Limb (tissue), 2 donors: ENCODE data around the gene CKAP5.
"Not testable (repeated sequence)": the region's sequence is repeated elsewhere in the genome, so short reads cannot be mapped to it uniquely, and the experiment has no call there.

Experiments used
- DNase-seq, 2 donors: peaks; one replicate each; pipeline ENCODE4 v3.0.0-alpha.2; 2016; ENCODE audit errors: extremely low spot score in 2 of 2

Gene CKAP5

DNA sequence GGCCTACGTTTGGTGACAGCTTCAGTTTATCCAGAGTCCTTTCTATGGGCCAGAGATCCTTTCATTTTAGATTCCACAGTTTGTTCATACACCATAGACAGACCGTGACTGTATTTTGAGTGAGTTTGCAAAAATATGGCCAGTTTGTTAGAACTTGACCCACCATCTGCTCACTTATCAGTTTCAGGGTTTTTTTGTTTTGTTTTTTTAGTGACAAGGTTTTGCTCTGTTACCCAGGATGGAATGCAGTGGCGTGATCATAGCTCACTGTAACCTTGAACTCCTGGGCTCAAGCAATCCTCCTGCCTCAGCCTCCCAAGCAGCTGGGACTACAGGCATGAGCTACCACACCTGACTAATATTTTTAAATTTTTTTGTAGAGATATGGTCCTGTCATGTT, 9.1 kb upstream of the CKAP5 start:
- no peak for DNase-seq

DNA sequence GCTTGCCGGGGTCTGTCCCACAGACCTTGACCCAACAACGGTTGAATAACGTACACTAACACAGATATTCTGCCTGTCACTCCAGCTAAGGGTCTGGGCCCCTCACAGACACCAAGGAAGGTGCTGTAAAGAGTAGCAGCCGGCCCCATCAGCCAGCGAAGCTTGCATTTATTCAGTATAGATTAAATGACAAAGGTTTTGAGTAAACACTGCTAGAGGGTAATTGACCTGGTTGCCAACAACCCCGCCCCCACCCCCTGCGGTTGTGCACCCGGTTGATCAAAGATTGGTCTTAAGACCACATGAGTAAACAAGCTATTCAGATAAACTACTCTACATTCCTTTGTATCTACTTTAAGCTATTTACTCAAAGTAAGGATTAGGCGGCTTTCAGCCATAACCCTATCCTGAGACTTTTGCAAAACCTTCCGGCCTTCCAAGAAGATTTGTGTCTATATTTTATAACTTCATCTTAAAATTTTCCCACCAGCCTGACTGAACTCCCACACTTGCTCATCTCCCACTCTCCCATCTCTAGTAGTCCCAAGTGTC, 4.8 kb upstream of the CKAP5 start:
- no peak for DNase-seq

DNA sequence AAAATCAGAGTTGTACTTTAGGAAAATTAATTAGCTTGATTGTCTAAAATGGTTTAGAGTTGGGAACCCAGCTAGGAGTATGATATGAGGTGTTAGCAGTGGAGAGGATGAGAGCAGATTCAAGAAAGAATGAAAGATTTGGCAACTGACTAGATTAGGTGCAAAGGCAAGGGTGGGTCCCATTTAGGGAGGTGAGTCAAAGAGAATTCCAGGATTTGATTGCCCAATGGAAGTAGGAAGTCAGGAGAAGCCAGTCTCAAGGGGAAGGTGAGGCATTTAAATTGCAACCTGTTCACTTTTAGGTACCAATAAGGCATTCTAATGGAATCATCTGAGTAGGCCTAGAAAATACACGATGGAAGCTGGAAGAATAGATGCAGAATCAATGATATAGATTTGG, 3.6 kb upstream of the CKAP5 start:
- no peak for DNase-seq

DNA sequence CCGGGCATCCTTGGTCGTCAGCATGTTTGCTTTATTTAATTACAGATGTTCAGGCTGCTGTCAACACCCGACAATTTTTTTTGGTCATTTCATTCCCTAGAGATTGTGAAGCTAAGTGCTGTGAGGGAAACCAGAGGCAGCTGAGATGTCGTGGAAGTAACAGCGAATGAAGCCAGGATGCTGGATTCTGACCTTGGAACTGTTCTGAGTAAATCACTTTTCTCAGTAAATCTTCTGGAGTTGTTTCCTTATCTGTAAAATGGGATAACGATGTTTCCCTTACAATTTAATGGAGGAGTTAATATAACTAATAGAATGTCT, 390 bp upstream of the CKAP5 start:
- no peak for DNase-seq

DNA sequence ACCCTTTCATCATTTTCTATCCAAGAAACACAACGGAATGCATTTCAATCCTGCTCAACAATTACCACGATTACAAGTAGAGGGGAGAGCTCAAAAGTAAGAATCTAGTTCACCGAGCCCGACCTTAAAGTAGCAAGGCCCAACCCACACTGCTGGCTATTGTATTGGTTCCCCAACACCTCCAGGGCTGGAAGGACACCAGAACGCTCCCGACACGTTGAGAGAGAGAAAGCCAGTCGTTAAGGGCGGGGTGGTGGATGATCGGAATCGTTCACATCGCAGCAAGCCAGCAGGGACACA, 690 bp downstream of the CKAP5 start:
- no peak for DNase-seq

DNA sequence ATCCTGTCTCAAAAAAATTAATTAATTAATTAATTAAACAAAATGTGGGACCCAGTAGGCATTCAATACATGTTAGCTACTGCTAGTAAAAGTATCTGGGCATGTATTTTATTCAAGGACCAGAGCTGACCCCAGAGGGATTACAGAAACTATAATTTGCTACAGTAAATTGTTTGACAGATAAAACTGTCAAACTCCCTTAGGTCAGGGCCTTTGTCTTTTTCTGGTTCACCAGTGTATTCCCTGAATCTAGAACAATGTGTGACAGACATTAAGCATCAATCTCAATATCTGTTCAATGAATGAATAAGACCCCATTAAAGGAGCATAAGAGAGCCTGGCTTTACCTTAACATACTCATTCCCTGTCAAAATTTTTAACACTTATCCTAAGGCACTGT, 6.0 kb downstream of the CKAP5 start:
- no peak for DNase-seq

DNA sequence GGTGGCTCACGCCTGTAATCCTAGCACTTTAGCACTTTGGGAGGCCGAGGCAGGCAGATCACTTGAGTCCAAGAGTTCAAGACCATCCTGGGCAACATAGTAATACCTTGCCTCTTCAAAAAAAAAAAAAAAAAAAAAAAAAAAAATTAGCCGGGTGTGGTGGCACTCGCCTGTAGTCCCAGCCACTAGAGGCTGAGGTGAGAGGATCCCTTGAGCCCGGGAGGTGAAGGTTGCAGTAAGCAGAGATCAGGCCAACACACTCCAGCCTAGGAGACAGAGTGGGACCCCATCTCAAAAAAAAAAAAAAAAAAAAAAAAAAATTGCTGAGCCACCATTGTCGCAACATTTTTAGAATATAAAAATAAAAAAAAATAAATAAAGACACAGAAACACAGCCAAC, 7.6 kb downstream of the CKAP5 start:
- DNase-seq = no peak

DNA sequence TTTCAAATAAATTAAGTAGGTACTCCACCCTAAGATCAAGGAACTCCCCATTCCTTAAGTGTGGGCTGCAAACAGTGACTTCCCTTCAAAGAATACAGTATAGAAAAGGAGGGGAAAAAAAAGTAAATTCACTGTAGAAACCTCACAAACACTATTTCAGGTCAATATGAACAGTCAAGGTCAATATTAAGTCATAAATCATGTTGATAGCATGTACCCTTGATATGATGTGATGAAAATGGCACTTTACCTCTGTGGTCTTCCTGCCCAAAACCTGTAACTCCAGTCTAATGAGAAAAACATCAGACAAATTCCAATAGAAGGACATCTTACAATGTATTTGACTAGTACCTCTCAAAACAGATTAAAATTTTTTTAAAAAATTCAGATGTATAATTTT, 8.2 kb downstream of the CKAP5 start:
- DNase-seq = no peak

DNA sequence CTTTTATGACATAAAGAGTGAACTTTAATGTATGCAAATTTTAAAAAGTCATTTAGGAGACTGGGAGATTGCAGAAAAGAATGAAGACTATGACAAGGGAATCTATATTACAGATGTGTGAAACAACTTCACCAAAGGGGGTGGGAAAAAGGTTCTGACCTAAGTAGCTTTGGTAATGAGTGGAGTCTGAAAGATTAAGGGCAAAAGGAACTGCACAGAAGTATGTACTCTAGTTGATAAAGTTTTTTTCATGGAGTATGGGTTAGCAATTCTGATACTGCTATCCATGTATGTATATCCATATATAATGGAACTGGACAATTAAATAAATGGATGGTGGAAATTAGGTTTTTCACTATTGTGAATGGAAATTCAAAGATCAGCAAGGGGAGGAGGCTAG, 9.2 kb downstream of the CKAP5 start:
- no peak for DNase-seq

DNA sequence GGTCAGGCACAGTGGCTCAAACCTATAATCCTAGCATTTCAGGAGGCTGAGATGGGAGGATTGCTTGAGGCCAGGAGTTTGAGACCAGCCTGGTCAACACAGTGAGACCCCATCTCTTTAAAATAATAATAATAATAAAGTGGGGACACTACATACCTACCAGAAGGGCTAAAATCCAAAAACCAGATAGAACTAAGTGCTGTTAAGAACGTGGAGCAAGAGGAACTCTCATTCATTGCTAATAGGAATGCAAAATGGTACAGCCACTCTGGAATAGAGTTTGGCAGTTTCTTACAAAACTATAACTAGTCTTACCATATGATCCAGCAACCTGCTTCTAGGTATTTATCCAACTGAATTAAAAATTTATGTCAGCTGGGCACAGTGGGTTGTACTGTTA, 9.6 kb downstream of the CKAP5 start:
- no peak for DNase-seq

DNA sequence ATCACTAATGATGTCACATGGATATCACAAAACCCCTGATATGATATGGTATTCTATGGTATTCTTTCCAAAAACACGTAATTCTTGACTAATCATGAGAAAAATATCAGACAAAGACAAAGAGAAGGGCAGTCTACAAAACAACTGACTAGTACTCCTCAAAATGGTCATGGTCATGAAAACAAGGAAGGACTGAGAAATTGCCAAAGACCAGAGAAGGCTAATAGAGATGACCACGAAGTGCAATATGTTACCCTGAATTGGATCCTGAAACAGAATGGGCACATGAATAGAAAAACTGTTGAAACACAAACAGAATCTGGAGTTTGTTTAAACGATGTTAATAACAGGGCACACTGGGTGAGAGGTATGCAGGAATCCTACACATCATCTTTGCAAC, 10.2 kb downstream of the CKAP5 start:
- DNase-seq = no peak

DNA sequence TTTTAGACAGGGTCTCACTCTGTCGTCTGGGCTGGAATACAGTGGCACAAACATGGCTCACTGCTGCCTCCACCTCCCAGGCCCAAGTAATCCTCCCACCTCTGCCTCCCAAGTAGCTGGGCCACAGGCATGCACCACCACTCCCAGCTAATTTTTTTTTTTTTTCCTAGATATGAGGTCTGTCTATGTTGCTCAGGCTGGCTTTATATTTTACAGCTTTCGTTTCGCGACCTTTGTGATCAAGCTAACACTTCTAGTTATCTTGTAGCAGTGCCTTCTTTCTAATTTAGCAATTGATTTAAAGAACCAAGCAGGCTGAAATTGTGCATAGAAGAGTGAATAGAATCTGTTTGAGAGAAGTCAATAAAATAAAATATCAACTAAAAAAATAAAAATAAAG, 11.3 kb downstream of the CKAP5 start:
- no peak for DNase-seq

DNA sequence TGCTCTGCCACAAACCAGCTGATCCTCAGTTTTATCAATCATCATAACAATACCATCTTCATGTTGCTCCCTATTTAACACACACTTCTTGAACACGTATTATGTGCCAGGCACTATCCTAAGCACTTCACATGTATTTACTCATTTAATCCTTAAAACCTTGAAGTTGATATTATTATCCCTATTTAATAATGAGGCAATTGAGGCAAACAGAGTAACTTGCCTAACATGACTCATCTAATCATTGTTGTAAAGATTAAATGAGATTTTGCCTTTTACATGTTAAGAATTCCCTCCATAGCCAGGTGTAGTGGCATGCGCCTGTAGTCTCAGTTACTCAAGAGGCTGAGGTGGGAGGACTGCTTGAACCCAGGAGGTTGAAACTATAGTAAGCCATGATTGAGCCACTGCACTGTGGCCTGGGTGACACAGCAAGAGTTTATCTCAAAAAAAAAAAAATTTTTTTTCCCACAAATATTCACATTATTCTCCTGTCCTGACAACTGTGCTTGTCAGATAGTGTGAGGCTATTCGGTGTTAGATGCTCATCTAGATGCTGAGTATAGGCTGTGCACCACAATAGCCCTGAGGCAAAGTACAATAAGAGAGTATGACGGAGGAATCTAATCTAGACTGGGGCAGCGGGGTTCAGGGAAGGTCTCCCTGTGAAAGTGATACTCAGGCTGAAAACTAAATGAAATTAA, 13.4 kb downstream of the CKAP5 start:
- no peak for DNase-seq

DNA sequence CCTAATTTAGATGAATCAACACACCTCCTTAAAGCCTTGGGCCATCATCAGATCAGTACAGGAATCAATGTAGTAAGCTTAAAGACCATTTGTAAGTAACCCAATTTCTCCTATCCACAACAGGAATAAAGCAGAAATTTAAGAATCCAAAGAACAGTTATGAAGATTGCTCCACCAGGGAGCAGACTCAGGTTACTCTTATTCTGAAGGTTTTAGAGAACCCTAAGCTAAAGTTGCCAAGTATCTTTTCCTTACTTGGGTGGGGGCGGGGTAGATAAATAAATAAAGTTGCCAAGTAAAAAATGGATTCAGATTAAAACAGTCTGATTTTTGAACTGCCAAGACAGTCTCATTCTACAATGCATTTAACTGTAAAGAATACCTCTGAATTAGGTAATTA, 18.1 kb downstream of the CKAP5 start:
- no peak for DNase-seq

DNA sequence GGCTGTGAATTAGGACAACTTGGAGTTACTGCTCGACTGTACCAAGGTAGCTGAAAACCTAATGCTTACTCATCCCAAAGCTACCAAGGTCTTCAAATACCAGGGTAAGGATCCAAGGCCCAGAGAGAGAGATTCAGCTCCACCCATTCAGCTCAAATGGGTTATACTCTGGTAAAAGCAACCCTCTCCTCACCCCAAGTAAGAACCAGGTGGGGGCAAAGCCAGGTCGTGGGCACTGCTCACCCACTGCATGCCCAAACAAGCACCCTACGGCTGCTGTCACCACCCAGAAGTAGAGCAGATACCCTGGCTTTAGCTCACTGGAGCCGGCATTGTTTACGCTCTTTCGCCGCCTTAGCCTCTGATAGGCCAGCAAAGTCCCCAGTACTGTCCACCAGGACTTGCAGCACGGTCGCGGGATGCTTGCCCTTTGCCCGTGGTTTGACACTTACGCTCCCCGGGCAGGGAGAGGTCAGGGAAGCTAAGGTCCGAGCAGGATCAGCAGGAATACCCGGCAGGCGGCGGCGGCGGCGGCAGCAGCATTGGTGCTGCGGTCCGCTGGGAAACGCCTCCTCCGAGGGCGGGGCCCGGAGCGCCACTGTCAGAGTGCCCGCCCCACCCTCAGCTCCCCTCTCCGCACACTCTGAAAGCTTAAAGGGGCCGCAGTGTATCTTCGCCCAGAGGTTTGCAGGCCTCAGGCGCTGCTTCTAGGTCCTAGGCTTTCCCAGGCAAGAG, 19.6 kb downstream of the CKAP5 start:
- DNase-seq = peak; percentile 77 to 82

DNA sequence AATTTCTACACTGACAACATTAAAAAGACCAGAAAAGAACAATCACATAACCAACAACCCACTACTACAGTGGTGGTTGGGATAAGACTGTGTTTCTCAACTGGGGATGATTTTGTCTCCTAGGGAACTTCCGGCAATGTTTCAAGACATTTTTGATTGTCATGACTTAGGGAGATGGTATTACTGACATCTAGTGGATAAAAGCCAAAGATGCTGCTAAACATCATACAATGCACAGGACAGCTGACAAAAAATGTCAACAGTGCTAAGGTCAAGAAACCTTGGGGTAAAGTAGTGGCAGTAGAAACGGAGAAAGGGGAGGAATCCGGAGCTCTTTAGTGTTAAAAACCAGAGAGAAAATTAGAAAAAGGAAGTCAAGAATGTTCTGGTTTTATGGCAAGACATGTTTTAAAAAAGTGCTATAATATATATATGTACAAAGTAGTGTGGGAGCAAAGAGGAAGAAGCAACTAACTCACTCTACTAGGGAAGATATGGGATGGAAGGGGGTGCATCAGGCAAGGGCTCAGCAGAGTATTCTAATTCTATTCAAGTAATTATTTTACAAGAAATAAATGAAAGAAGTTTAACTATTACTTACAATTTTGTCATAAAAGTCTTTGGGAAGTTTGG, 37.2 kb downstream of the CKAP5 start:
- DNase-seq = no peak

DNA sequence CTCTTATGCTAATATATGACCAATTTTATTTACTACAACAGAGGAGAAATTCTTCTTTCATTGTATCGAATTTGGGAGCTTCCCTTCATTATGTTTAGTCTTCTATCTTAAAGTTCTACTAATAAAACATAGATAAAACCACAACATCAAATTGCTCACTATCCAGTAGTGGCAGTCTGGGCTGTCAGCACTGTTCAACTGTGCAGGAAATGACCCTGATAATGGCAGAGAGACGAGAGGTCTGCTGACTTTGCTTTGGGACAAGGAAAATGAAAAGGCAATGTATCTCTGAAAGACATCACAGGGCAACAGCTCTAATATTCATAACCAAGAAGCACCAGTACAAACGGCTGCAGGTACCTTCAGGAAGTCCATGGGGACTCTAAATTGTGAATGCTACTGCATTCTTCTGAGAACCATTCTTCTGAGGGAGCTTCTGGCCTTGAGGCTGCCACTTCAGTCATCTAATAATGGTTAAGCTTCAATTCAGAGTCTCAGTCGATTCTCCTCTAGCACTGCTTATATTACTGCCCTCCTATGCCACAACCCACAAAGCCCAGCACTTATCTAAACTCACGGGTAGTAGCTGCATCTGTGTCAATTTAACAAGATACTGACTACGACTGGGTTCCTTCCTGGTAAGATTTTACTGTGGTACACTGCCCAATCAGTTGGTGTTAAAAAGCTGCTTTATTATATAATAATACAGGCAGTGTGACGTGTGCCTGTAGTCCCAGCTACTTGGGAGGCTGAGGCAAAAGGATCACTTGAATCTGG, 44.2 kb downstream of the CKAP5 start:
- no peak for DNase-seq

DNA sequence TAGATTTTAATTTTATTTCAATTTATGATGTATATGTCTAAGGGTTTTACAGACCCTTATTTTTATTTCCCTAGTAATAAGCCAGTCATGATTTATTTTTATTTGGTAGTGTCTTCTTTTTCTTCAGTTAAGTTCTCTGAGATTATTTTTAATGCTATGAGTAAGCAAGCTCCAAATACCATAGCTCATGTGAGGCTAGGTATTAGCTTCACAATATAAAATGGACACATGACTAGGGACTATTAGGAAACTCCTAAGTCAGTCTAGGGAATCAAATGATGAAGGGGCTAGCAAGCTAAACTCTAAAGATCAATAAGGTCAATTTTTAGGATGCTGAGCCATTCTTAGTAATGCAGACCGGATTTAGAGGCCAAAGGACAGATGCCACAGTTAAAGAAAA, 45.9 kb downstream of the CKAP5 start:
- DNase-seq = no peak

DNA sequence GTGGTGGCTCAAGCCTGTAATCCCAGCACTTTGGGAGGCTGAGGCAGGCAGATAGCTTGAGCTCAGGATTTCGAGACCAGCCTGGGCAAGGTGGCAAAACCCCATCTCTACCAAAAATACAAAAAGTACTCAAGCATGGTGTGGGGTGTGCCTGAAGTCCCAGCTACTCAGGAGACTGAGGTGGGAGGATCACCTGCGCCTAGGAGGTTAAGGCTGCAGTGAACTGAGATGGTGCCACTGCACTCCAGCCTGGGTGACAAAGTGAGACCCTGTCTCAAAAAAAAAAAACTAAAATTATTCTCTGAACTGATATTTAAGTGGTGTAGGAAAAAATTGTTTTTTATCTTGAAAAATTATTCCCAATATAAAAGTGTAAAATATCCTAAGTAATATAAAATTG, 46.4 kb downstream of the CKAP5 start:
- DNase-seq = not testable (repeated sequence)

DNA sequence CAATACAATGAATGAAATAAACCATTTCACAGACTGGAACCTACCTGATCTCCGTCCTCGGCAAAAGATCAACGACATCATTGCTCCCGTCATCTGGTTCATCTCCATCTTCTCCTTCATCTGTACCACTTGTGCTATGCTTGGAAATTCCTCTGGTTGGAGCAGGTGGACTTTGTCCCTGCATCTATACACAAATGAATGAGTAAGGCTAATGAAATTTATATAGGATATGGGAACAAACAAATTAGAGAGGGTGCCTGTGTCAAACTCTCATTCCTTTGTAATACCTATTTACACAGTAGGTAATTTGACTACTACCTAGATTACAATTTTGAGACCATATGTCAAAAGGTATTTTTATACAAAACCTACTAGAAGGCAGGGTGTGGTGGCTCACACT, 67.7 kb downstream of the CKAP5 start:
- no peak for DNase-seq

DNA sequence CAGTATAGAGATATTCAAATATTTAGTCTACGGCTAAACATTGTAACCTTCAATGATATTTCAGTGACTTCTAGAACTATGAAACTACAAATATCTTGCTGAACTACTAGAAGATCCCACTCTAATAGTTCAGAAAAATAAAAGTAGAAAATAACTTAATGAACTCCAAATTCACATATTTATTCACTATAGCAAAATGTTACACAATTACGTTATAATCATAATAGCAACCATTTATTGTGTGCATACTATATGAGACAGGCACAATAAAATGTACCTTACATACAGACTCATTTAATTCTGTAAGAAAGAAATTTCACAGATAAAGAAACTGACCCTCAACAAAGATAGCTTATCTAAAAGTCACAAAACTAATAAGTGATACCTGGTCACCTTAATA, 69.2 kb downstream of the CKAP5 start:
- no peak for DNase-seq

DNA sequence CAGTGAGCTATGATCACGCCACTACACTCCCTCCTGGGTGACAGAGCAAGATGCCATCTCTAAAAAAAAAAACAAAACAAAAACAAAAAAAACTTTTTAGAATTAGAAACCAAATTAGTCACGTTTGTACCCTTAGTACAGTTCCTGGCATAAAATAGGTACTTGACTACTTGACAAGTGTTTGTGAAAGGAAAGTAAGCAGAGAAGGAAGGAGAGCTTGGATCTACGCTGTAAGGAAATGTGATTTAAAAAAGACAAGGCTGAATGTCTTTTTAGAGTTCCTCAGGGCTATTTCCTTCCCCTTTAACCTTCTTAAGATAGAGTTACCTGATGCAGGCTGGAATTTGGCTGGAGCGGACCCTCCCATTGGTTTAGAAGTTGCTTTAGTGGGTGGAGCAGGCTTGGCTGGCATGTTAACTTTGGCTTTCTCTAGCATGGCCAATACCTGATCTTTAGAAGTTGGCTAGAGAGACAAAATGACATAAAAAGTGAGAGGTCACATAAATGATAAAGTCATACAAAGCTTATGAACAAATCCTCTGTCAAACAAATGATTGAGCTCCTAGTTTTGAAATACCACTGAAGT, 76.4 kb downstream of the CKAP5 start:
- no peak for DNase-seq
